Ishikawa (cell line): ENCODE measurements around the gene CDHR5.

Experiments used
- CREB1 ChIP-seq: IDR thresholded peaks from 2 replicates; pipeline ENCODE4 v1.6.1; 2012; ENCODE audit warnings: low read depth
- EP300 ChIP-seq: IDR thresholded peaks from 2 replicates; pipeline ENCODE4 v1.6.1; 2012; ENCODE audit warnings: borderline replicate concordance
- TAF1 ChIP-seq: IDR thresholded peaks from 2 replicates; pipeline ENCODE4 v1.6.1; 2012; ENCODE audit warnings: low read depth, mild to moderate bottlenecking
- TCF12 ChIP-seq: IDR thresholded peaks from 2 replicates; pipeline ENCODE4 v1.6.1; 2012; ENCODE audit warnings: low read depth
- TEAD4 ChIP-seq: IDR thresholded peaks from 2 replicates; pipeline ENCODE4 v1.6.1; 2012
- YY1 ChIP-seq: IDR thresholded peaks from 2 replicates; pipeline ENCODE4 v1.6.1; 2012; ENCODE audit warnings: low read depth

GRCh38 chr11:673866-674265 lies 49.1 kb upstream of the CDHR5 start:
- TF ChIP-seq TEAD4 = no peak
- TF ChIP-seq CREB1 = no peak
- TF ChIP-seq TAF1 = no peak
- TF ChIP-seq TCF12 = no peak
- no peak for TF ChIP-seq EP300
- TF ChIP-seq YY1 = no peak
